Tibial nerve (tissue), 4 donors: ENCODE data around the gene PDF. TPM values are rescaled to one million over a fixed set of nuclear protein-coding genes. Genes with fewer than 3 reads are reported as not detected.
"Not testable (repeated sequence)": the region's sequence is repeated elsewhere in the genome, so short reads cannot be mapped to it uniquely, and the experiment has no call there.

ENCODE experiments used
- DNase-seq, 2 donors: peaks; one replicate each; pipeline ENCODE4 v3.0.0-alpha.2; 2019; ENCODE audit warnings: low spot score in 2 of 2
- H3K27ac ChIP-seq, 4 donors: fragments of 200-600 bp; sonication (generic) in 3 of 4; one replicate each; pipeline ENCODE4 v1.5.1; 2017 to 2019; ENCODE audit warnings: mild to moderate bottlenecking in 1 of 4
- H3K27me3 ChIP-seq, 2 donors: fragments of 200-600 bp; sonication (generic) in 1 of 2; one replicate each; pipeline versions ENCODE4 v1.5.1 to v1.6.0; 2017 to 2019
- H3K36me3 ChIP-seq, 3 donors: fragments of 200-600 bp; sonication (generic); one replicate each; pipeline ENCODE4 v1.5.1; 2018 to 2019
- H3K4me1 ChIP-seq, 4 donors: fragments of 200-600 bp; sonication (generic) in 3 of 4; one replicate each; pipeline ENCODE4 v1.5.1; 2017 to 2019
- H3K4me3 ChIP-seq, 4 donors: fragments of 200-600 bp; sonication (generic) in 3 of 4; one replicate each; pipeline ENCODE4 v1.5.1; 2017 to 2019; ENCODE audit warnings: mild to moderate bottlenecking in 1 of 4, moderate library complexity in 1 of 4
- H3K9me3 ChIP-seq, 4 donors: fragments of 200-600 bp; sonication (generic) in 3 of 4; one replicate each; pipeline ENCODE4 v1.5.1; 2017 to 2019
- EP300 ChIP-seq, 2 donors: sonication (generic); formaldehyde crosslinking; IDR thresholded peaks; one replicate each; pipeline ENCODE4 v1.6.1; 2017; ENCODE audit warnings: antibody characterized with exemption in 2 of 2, mild to moderate bottlenecking in 1 of 2
- POLR2A ChIP-seq, 2 donors: fragments of 450-650 bp; IDR thresholded peaks; one replicate each; pipeline ENCODE4 v1.6.1; 2017; ENCODE audit warnings: antibody characterized with exemption in 2 of 2, mild to moderate bottlenecking in 2 of 2, moderate library complexity in 2 of 2
- WGBS, 2 donors: methylation state at CpG; one replicate each; pipeline ENCODE4 v1.1.5; 2018; 5-methylcytosine and 5-hydroxymethylcytosine counted together
- total RNA-seq, 4 donors: library from RNA; depleted of rRNA; stranded (reverse); fragments of >200 nt; gene quantifications; one replicate each; pipeline ENCODE4 v1.1.0, GENCODE V29; 2016
- TF ChIP-seq, protein P1 (sequence below), 5 experiments: fragments of 200-600 bp in 3 of 5; fragments of 450-650 bp in 2 of 5; sonication (generic) in 3 of 5; IDR thresholded peaks; one replicate each; pipeline ENCODE4 v1.5.1; 2016 to 2019; ENCODE audit warnings: antibody characterized with exemption in 5 of 5, mild to moderate bottlenecking in 3 of 5, moderate library complexity in 2 of 5

PDF gene
- total RNA-seq, 4 donors from 2014 or later: 6.8 to 20.7 (median 15.8) TPM

DNA sequence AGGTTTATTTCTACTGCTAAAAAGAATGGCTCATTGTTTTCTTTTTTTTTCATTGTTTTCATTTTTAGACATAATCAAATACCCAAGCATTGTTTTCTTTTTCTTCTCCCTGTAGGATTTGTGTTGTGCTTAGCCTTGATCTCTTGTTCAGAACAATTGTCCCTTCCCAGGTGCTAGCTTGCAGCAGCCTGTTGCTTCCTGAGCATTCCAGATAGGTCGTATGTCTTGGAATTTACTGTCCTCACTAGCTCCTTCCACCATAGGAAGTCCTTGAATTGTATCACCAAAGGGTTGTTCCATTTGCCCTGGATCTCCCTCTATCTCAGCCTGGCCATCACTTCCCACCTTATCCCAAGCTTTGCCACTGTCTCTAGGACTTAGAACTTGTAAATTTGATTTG lies 29.2 kb downstream of the PDF start:
- Histone ChIP-seq H3K36me3 (peaks cover 0 to 51% (median 0%) of the 10 kb centered on the region in 3 donors), H3K4me1 (no peaks in the 10 kb centered on the region), H3K27ac (no peak overlapping the region), H3K9me3 (no peaks in the 10 kb centered on the region), H3K27me3 (no peaks in the 10 kb centered on the region), H3K4me3 (no peak overlapping the region)
- 20 to 43% methylated on average over 1 of the region's 1 CpG for WGBS, 2 donors
- no peak for TF ChIP-seq POLR2A (IDR thresholded peaks at IDR 0.05)
- DNase-seq: no peak

- Histone ChIP-seq H3K36me3 (peaks cover 0 to 45% (median 0%) of the 10 kb centered on the region in 3 donors), H3K9me3 (no peaks in the 10 kb centered on the region), H3K4me1 (no peaks in the 10 kb centered on the region), H3K4me3 (no peak overlapping the region), H3K27me3 (no peaks in the 10 kb centered on the region), H3K27ac (no peak overlapping the region)
- WGBS, 2 donors: 96 to 98% methylated on average over 4 of the region's 4 CpGs
- DNase-seq: no peak
- TF ChIP-seq, protein P1, sequence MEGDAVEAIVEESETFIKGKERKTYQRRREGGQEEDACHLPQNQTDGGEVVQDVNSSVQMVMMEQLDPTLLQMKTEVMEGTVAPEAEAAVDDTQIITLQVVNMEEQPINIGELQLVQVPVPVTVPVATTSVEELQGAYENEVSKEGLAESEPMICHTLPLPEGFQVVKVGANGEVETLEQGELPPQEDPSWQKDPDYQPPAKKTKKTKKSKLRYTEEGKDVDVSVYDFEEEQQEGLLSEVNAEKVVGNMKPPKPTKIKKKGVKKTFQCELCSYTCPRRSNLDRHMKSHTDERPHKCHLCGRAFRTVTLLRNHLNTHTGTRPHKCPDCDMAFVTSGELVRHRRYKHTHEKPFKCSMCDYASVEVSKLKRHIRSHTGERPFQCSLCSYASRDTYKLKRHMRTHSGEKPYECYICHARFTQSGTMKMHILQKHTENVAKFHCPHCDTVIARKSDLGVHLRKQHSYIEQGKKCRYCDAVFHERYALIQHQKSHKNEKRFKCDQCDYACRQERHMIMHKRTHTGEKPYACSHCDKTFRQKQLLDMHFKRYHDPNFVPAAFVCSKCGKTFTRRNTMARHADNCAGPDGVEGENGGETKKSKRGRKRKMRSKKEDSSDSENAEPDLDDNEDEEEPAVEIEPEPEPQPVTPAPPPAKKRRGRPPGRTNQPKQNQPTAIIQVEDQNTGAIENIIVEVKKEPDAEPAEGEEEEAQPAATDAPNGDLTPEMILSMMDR (IDR thresholded peaks at IDR 0.05): no peak
Measured at GRCh38 chr16:69298261-69298660, 32.1 kb downstream of the PDF start.

DNA sequence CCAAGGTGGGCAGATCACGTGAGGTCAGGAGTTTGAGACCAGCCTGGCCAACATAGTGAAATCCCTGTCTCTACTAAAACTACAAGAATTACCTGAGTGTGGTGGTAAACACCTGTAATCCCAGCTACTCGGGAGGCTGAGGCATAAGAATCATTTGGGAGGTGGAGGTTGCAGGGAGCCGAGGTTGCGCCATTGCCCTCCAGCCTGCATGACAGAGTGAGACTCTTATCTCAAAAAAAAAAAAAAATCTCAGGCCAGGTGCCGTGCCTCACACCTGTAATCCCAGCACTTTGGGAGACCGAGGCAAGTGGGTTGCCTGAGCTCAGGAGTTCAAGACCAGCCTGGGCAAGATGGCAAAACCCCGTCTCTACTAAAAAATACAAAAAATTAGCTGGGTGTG lies 33.6 kb downstream of the PDF start:
- H3K27ac ChIP-seq: not testable (repeated sequence)

GRCh38 chr16:69294051-69294450 lies 36.3 kb downstream of the PDF start:
- no peaks in the 10 kb centered on the region for H3K9me3 ChIP-seq
- H3K27ac ChIP-seq: no peak overlapping the region
- 97 to 100% methylated on average over 1 of the region's 1 CpG for WGBS, 2 donors
- H3K36me3 ChIP-seq: peaks cover 0 to 20% (median 0%) of the 10 kb centered on the region in 3 donors
- no peaks in the 10 kb centered on the region for H3K4me1 ChIP-seq
- TF ChIP-seq POLR2A (IDR thresholded peaks at IDR 0.05) (no peak), EP300 (IDR thresholded peaks at IDR 0.05) (no peak)
- TF ChIP-seq, protein P1 (IDR thresholded peaks at IDR 0.05): no peak
- H3K4me3 ChIP-seq: no peak overlapping the region
- no peak for DNase-seq
- H3K27me3 ChIP-seq: no peaks in the 10 kb centered on the region

More for the DNA sequence above, 33.6 kb downstream of the PDF start:
- not testable (repeated sequence) for H3K4me1 ChIP-seq, H3K27me3 ChIP-seq, H3K9me3 ChIP-seq, DNase-seq, H3K4me3 ChIP-seq
- H3K36me3 ChIP-seq: peaks cover 0 to 43% (median 0%) of the 10 kb centered on the region in 3 donors
- 95 to 98% methylated on average over 7 of the region's 7 CpGs for WGBS, 2 donors

- no peak overlapping the region for H3K27ac ChIP-seq
- H3K27me3 ChIP-seq: no peaks in the 10 kb centered on the region
- peaks cover 0 to 18% (median 0%) of the 10 kb centered on the region in 3 donors for H3K36me3 ChIP-seq
- no peak for DNase-seq
- no peaks in the 10 kb centered on the region for H3K9me3 ChIP-seq
- TF ChIP-seq EP300 (IDR thresholded peaks at IDR 0.05): no peak
- TF ChIP-seq, protein P1 (IDR thresholded peaks at IDR 0.05): no peak
- TF ChIP-seq POLR2A (IDR thresholded peaks at IDR 0.05): no peak
- H3K4me3 ChIP-seq: no peak overlapping the region
- 73 to 81% methylated on average over 3 of the region's 3 CpGs for WGBS, 2 donors
- no peaks in the 10 kb centered on the region for H3K4me1 ChIP-seq
Measured at GRCh38 chr16:69293401-69293800, 37.0 kb downstream of the PDF start.

DNA sequence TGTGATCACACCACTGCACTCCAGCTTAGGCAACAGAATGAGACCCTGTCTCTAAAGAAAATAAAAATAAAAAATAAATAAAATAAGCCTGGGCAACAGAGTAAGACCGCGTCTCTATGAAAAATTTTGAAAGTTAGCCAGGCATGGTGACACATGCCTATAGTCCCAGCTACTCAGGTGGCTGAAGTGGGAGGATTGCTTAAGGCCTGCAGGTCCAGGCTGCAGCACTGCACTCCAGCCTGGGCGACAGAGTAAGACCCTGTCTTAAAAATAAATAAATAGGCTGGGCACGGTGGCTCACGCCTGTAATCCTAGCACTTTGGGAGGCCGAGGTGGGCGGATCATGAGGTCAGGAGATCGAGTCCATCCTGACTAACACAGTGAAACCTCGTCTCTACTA lies 38.7 kb downstream of the PDF start:
- not testable (repeated sequence) for H3K9me3 ChIP-seq, H3K4me3 ChIP-seq, DNase-seq, H3K27ac ChIP-seq, H3K27me3 ChIP-seq, H3K36me3 ChIP-seq
- 92 to 93% methylated on average over 9 of the region's 9 CpGs for WGBS, 2 donors
- peaks cover 0 to 11% (median 2%) of the 10 kb centered on the region in 4 donors for H3K4me1 ChIP-seq
